IMR-90 (cell line): Measurements from ENCODE around the gene LY6G6D. TPM values are rescaled to one million over a fixed set of nuclear protein-coding genes. Genes with fewer than 3 reads are reported as not detected.

Experiments
- ATAC-seq: fragments of 200-7000 bp; cut with Tn5 transposase; 2 replicates; pipeline ENCODE4 v1.9.1; 2020; ENCODE audit warnings: low read depth, mild to moderate bottlenecking, moderate library complexity
- BruUV-seq: library from RNA; stranded (reverse); fragments of 400-500 nt; replicated peaks from 2 replicates; lab custom pipeline; 2021; lab: Mats Ljungman, UMichigan
- CTCF ChIA-PET: fragments of 300-600 bp; formaldehyde crosslinking; extraction: SDS; loops from one replicate; lab custom pipeline; 2021; ENCODE audit warnings: antibody characterized with exemption; lab: Yijun Ruan, JAX
- POLR2A ChIA-PET: fragments of 300-600 bp; sonication (Branson Sonifier 250); formaldehyde crosslinking; loops from one replicate; lab custom pipeline; 2022; ENCODE audit warnings: antibody characterized with exemption; ENCODE audit not compliant: unreplicated experiment; lab: Charles Lee
- DNase-seq: peaks from one replicate; pipeline ENCODE4 v3.0.0; 2013
- H2AFZ ChIP-seq: replicated peaks from 2 replicates; pipeline ENCODE3; 2013; ENCODE audit warnings: low read length, mild to moderate bottlenecking; ENCODE audit not compliant: poor library complexity
- H2AK5ac ChIP-seq: 2 replicates; pipeline ENCODE4 v1.6.1; 2013; ENCODE audit warnings: low read depth, low read length, inconsistent platforms
- H2AK9ac ChIP-seq: replicated peaks from 2 replicates; pipeline ENCODE3; 2013; ENCODE audit warnings: mild to moderate bottlenecking, low read depth, low read length, moderate library complexity; ENCODE audit not compliant: poor library complexity
- H2BK120ac ChIP-seq: 2 replicates; pipeline ENCODE4 v1.6.1; 2013; ENCODE audit warnings: low read depth, low read length, inconsistent platforms
- H2BK15ac ChIP-seq: 3 replicates; pipeline ENCODE4 v1.6.1; 2013; ENCODE audit warnings: low read depth, low read length, inconsistent platforms
- H2BK20ac ChIP-seq: 2 replicates; pipeline ENCODE4 v1.6.1; 2013; ENCODE audit warnings: low read depth, mild to moderate bottlenecking, inconsistent platforms, low read length, moderate library complexity
- H2BK5ac ChIP-seq: 2 replicates; pipeline ENCODE4 v1.6.1; 2013; ENCODE audit warnings: mild to moderate bottlenecking, low read depth, low read length, inconsistent platforms; ENCODE audit not compliant: poor library complexity, severe bottlenecking
- H3K14ac ChIP-seq: replicated peaks from 2 replicates; pipeline ENCODE4 v1.6.1; 2013; ENCODE audit warnings: low read depth, low read length, inconsistent platforms
- H3K18ac ChIP-seq: 2 replicates; pipeline ENCODE4 v1.6.1; 2013; ENCODE audit warnings: low read depth, low read length, control low read depth
- H3K23ac ChIP-seq: 2 replicates; pipeline ENCODE4 v1.6.1; 2013; ENCODE audit warnings: low read depth, low read length, inconsistent platforms
- H3K27ac ChIP-seq: 2 replicates; pipeline ENCODE4 v1.5.1; 2013; ENCODE audit warnings: mild to moderate bottlenecking, control low read depth, low read length; ENCODE audit not compliant: insufficient read depth
- H3K27me3 ChIP-seq: 2 replicates; pipeline ENCODE4 v1.6.1; 2013; ENCODE audit warnings: low read length; ENCODE audit not compliant: control insufficient read depth, insufficient read depth
- H3K36me3 ChIP-seq: 2 replicates; pipeline ENCODE4 v1.6.1; 2013; ENCODE audit warnings: low read length, mixed read lengths; ENCODE audit not compliant: control insufficient read depth, insufficient read depth
- H3K4ac ChIP-seq: 2 replicates; pipeline ENCODE4 v1.6.1; 2013; ENCODE audit warnings: low read depth, low read length, inconsistent platforms
- H3K4me1 ChIP-seq: 2 replicates; pipeline ENCODE4 v1.6.1; 2013; ENCODE audit warnings: low read length, mixed read lengths; ENCODE audit not compliant: control insufficient read depth, insufficient read depth
- H3K4me2 ChIP-seq: 2 replicates; pipeline ENCODE4 v1.6.1; 2013; ENCODE audit warnings: low read depth, mild to moderate bottlenecking, control low read depth, low read length, moderate library complexity
- H3K4me3 ChIP-seq: 2 replicates; pipeline ENCODE4 v1.5.1; 2013; ENCODE audit warnings: low read depth, mild to moderate bottlenecking, control low read depth, low read length, moderate library complexity; ENCODE audit not compliant: insufficient read depth
- H3K56ac ChIP-seq: 2 replicates; pipeline ENCODE4 v1.6.1; 2013; ENCODE audit warnings: low read length, inconsistent platforms; ENCODE audit not compliant: insufficient read depth; ENCODE audit errors: extremely low read depth
- H3K79me1 ChIP-seq, 2 experiments: 2 replicates each; pipeline ENCODE4 v1.6.1; 2013; ENCODE audit warnings: low read length in 2 of 2, inconsistent platforms in 1 of 2, low read depth in 1 of 2
- H3K9ac ChIP-seq: 2 replicates; pipeline ENCODE4 v1.6.1; 2013; ENCODE audit warnings: low read depth, low read length, control low read depth
- H3K9me1 ChIP-seq: 2 replicates; pipeline ENCODE4 v1.6.1; 2013; ENCODE audit warnings: low read length, inconsistent platforms; ENCODE audit not compliant: insufficient read depth
- H3K9me3 ChIP-seq: 2 replicates; pipeline ENCODE4 v1.6.1; 2013; ENCODE audit warnings: low read length; ENCODE audit not compliant: control insufficient read depth, insufficient read depth
- H4K20me1 ChIP-seq: 2 replicates; pipeline ENCODE4 v1.6.1; 2013; ENCODE audit warnings: low read length, inconsistent platforms; ENCODE audit not compliant: insufficient read depth
- H4K5ac ChIP-seq: 2 replicates; pipeline ENCODE4 v1.6.1; 2013; ENCODE audit warnings: mild to moderate bottlenecking, low read depth, low read length, control low read depth
- H4K8ac ChIP-seq, 2 experiments: 2 replicates each; pipeline ENCODE4 v1.6.1; 2013; ENCODE audit warnings: low read depth in 2 of 2, low read length in 2 of 2, control low read depth in 1 of 2, inconsistent platforms in 1 of 2
- H4K91ac ChIP-seq: 2 replicates; pipeline ENCODE4 v1.6.1; 2013; ENCODE audit warnings: low read depth, low read length, inconsistent platforms; ENCODE audit not compliant: insufficient read depth
- CEBPB ChIP-seq: IDR thresholded peaks from 2 replicates; pipeline ENCODE4 v1.6.1; 2012; ENCODE audit warnings: low read depth, low read length, improper control_type of control experiment
- FOS ChIP-seq: fragments of 150-350 bp; IDR thresholded peaks from 2 replicates; pipeline ENCODE4 v1.6.1; 2016; ENCODE audit warnings: low read depth, low read length
- MAFK ChIP-seq: IDR thresholded peaks from 2 replicates; pipeline ENCODE4 v1.6.1; 2012; ENCODE audit warnings: low read depth, low read length, improper control_type of control experiment
- MAZ ChIP-seq: IDR thresholded peaks from 2 replicates; pipeline ENCODE4 v1.6.1; 2012; ENCODE audit warnings: low read depth, mild to moderate bottlenecking, low read length, improper control_type of control experiment, moderate library complexity, borderline replicate concordance
- MXI1 ChIP-seq: IDR thresholded peaks from 2 replicates; pipeline ENCODE4 v1.6.1; 2012; ENCODE audit warnings: low read depth, mild to moderate bottlenecking, low read length, moderate library complexity, borderline replicate concordance
- NFE2L2 ChIP-seq: fragments of 150-350 bp; IDR thresholded peaks from 2 replicates; pipeline ENCODE4 v1.6.1; 2016; ENCODE audit warnings: low read depth, mild to moderate bottlenecking, low read length
- POLR2A ChIP-seq: IDR thresholded peaks from 2 replicates; pipeline ENCODE4 v1.6.1; 2012; ENCODE audit warnings: mild to moderate bottlenecking, low read depth, low read length
- RAD21 ChIP-seq: IDR thresholded peaks from 2 replicates; pipeline ENCODE4 v1.6.1; 2012; ENCODE audit warnings: low read length, improper control_type of control experiment
- RCOR1 ChIP-seq: IDR thresholded peaks from 2 replicates; pipeline ENCODE4 v1.6.1; 2012; ENCODE audit warnings: mild to moderate bottlenecking, low read length, improper control_type of control experiment; ENCODE audit not compliant: insufficient replicate concordance
- RFX5 ChIP-seq: IDR thresholded peaks from 2 replicates; pipeline ENCODE4 v1.8.0; 2012; ENCODE audit warnings: low read depth, mild to moderate bottlenecking, low read length, moderate library complexity
- SMC3 ChIP-seq: fragments of 150-350 bp; IDR thresholded peaks from 2 replicates; pipeline ENCODE4 v1.6.1; 2016; ENCODE audit warnings: low read depth, mild to moderate bottlenecking, antibody characterized with exemption, low read length, moderate library complexity
- WGBS, 2 experiments: methylation state at CpG; one replicate each; pipeline versions ENCODE4 v1.1.5 to v1.1.7; 2013; ENCODE audit warnings: missing lambda C conversion rate in 2 of 2; ENCODE audit not compliant: insufficient read length in 1 of 2; ENCODE audit errors: extremely low coverage in 2 of 2; 5-methylcytosine and 5-hydroxymethylcytosine counted together
- dilution Hi-C: fragments of 300-500 bp; cut with HindIII; formaldehyde crosslinking; loops from one replicate; pipeline ENCODE4 v1.14.3; 2018; ENCODE audit warnings: low sequenced_read_pairs; ENCODE audit not compliant: unreplicated experiment
- in situ Hi-C: fragments of 300-500 bp; cut with MboI; formaldehyde crosslinking; loops from 3 replicates; pipeline ENCODE4 v1.14.3; 2019; ENCODE audit warnings: low sequenced_read_pairs, inconsistent platforms, mixed read lengths
- intact Hi-C: fragments of 100-400 bp; cut with micrococcal nuclease; formaldehyde crosslinking; loops from 2 replicates; pipeline ENCODE4 v1.10.0; 2022
- polyA plus RNA-seq, 3 experiments: library from polyadenylated mRNA; depleted of rRNA; stranded (reverse); fragments of >200 nt; gene quantifications; 2 replicates each; pipeline ENCODE4 v1.2.3, GENCODE V29; 2012; ENCODE audit warnings: low replicate concordance in 1 of 3
- total RNA-seq: library from RNA; depleted of rRNA; stranded (reverse); fragments of >200 nt; gene quantifications from 2 replicates; pipeline ENCODE4 v1.2.3, GENCODE V29; 2012
- TF ChIP-seq, protein P1 (sequence below): fragments of 150-350 bp; IDR thresholded peaks from 2 replicates; pipeline ENCODE4 v1.6.1; 2016; ENCODE audit warnings: low read depth, mild to moderate bottlenecking, low read length, moderate library complexity, borderline replicate concordance
- TF ChIP-seq, protein P2 (sequence below): conservative IDR thresholded peaks from 2 replicates; pipeline ENCODE4 v1.5.1; 2012; ENCODE audit warnings: mild to moderate bottlenecking, low read depth, low read length, improper control_type of control experiment
- TF ChIP-seq, protein P3 (sequence below): fragments of 150-350 bp; IDR thresholded peaks from 2 replicates; pipeline ENCODE4 v1.6.1; 2017; ENCODE audit warnings: mild to moderate bottlenecking, antibody characterized with exemption, low read length, low read depth

LY6G6D gene
- total and polyA plus RNA-seq, 2 of the 4 experiments (the other 2 are of a cell fraction) = not detected

DNA sequence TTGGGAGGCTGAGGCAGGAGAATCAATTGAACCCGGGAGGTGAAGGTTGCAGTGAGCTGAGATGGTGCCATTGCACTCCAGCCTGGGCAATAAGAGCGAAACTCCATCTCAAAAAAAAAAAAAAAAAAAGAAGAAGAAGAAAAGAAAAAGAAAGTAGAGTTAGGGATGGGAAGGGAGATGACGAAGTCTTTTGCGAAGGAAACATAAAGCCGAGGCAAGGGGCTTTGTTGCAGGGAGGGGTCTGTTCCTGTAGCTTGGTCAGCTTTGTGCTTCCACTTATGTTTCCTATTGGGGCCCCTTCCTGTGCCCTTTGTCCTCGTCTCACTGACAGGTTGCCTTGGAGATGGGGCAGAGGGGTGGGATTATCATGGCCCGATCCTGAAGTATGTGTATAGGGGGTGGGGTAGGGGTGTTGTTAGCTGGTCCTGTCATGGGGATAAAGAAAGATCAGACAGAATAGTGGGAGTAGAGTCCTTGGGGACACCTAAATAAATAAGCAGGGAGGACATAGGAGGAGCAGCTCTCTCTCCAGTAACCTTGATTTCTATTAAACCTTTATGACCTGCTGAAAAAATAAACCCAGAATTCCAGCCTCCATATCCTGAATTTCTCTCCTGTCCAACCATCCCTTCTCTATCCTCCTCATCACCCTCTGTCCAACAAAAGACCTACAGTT lies 22.3 kb downstream of the LY6G6D start:
- in situ Hi-C loops (no loop called here), intact Hi-C loops (no loop called here), dilution Hi-C loops (no loop called here)
- Histone ChIP-seq H3K56ac (peak overlapping the region; percentile 36), H3K4ac (peak overlapping the region; percentile 90), H2BK20ac (peak overlapping the region; percentile 76; the same call in 1 of the 2 replicates), H4K8ac (peak overlapping the region; percentile 63 to 95; a peak in 3 of 4 replicates), H3K9ac (peak overlapping the region; percentile 28; the same call in 1 of the 2 replicates), H4K5ac (peak overlapping the region; percentile 81), H2AK9ac (peak overlapping the region; percentile 94), H4K20me1 (peaks cover 21% of the 10 kb centered on the region), H2AK5ac (peak overlapping the region; percentile 70), H2BK5ac (peak overlapping the region; percentile 92), H3K4me1 (peaks cover 18% of the 10 kb centered on the region), H3K36me3 (peaks cover 19% of the 10 kb centered on the region), H3K27me3 (no peaks in the 10 kb centered on the region), H3K23ac (peak overlapping the region; percentile 77; the same call in 1 of the 2 replicates), H2AFZ (no peak overlapping the region), H3K9me1 (peaks cover 18% of the 10 kb centered on the region), H3K14ac (peak overlapping the region; percentile 95), H3K27ac (peak overlapping the region; percentile 65), H3K9me3 (no peaks in the 10 kb centered on the region), H4K91ac (peak overlapping the region; percentile 86), H2BK120ac (peak overlapping the region; percentile 79), H3K4me2 (peak overlapping the region; percentile 68), H3K79me1 (peaks cover 13 to 75% of the 10 kb centered on the region in 2 experiments; a peak in 3 of 4 replicates), H3K4me3 (no peak overlapping the region), H3K18ac (peak overlapping the region; percentile 60; the same call in 1 of the 2 replicates), H2BK15ac (peak overlapping the region; percentile 71; the same call in 1 of the 3 replicates)
- CTCF ChIA-PET = interaction anchor here (0.6 to 1.3 kb wide), 7 partner anchors 10 to 49 kb away, joined by 3 to 7 read pairs (median 3); partner anchors contain the start of gene ABHD16A
- no TSS peak for BruUV-seq
- WGBS, 2 experiments = 27 to 100% methylated on average over 2 of the region's 7 CpGs
- ATAC-seq (no peak), DNase-seq (no peak)
- POLR2A ChIA-PET = no interaction called here
- TF ChIP-seq MAZ = no peak
- TF ChIP-seq NFE2L2 = no peak
- TF ChIP-seq, protein P1, sequence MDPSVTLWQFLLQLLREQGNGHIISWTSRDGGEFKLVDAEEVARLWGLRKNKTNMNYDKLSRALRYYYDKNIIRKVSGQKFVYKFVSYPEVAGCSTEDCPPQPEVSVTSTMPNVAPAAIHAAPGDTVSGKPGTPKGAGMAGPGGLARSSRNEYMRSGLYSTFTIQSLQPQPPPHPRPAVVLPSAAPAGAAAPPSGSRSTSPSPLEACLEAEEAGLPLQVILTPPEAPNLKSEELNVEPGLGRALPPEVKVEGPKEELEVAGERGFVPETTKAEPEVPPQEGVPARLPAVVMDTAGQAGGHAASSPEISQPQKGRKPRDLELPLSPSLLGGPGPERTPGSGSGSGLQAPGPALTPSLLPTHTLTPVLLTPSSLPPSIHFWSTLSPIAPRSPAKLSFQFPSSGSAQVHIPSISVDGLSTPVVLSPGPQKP = no peak
- TF ChIP-seq CEBPB = no peak
- TF ChIP-seq, protein P2, sequence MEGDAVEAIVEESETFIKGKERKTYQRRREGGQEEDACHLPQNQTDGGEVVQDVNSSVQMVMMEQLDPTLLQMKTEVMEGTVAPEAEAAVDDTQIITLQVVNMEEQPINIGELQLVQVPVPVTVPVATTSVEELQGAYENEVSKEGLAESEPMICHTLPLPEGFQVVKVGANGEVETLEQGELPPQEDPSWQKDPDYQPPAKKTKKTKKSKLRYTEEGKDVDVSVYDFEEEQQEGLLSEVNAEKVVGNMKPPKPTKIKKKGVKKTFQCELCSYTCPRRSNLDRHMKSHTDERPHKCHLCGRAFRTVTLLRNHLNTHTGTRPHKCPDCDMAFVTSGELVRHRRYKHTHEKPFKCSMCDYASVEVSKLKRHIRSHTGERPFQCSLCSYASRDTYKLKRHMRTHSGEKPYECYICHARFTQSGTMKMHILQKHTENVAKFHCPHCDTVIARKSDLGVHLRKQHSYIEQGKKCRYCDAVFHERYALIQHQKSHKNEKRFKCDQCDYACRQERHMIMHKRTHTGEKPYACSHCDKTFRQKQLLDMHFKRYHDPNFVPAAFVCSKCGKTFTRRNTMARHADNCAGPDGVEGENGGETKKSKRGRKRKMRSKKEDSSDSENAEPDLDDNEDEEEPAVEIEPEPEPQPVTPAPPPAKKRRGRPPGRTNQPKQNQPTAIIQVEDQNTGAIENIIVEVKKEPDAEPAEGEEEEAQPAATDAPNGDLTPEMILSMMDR = no peak
- no peak for TF ChIP-seq RAD21
- no peak for TF ChIP-seq POLR2A
- TF ChIP-seq, protein P3, sequence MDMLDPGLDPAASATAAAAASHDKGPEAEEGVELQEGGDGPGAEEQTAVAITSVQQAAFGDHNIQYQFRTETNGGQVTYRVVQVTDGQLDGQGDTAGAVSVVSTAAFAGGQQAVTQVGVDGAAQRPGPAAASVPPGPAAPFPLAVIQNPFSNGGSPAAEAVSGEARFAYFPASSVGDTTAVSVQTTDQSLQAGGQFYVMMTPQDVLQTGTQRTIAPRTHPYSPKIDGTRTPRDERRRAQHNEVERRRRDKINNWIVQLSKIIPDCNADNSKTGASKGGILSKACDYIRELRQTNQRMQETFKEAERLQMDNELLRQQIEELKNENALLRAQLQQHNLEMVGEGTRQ = no peak
- no peak for TF ChIP-seq RCOR1
- TF ChIP-seq RFX5 = no peak
- no peak for TF ChIP-seq SMC3
- no peak for TF ChIP-seq FOS
- TF ChIP-seq MXI1 = no peak
- TF ChIP-seq MAFK = no peak
